GM19025 (cell line): ENCODE data around the gene TAC4.

Experiments
- ATAC-seq: cut with Tn5 transposase; IDR thresholded peaks from one replicate; pipeline ENCODE4 v1.9.1; 2021; ENCODE audit warnings: mild to moderate bottlenecking, low read depth, moderate library complexity; ENCODE audit not compliant: unreplicated experiment

The TAC4 gene

GRCh38 chr17:49848019-49848473 is at the start of gene TAC4:
TAC4 (minus strand) TSS chr17:49848069; CDS start chr17:49848017, 52 bp downstream.
- no peak for ATAC-seq

- no peak for ATAC-seq
Observed at GRCh38 chr17:49896860-49897259, 49.0 kb upstream of the TAC4 start.

- ATAC-seq, result no peak
Observed at GRCh38 chr17:49896222-49896621, 48.4 kb upstream of the TAC4 start.

- no peak for ATAC-seq
Observed at GRCh38 chr17:49895812-49896211, 47.9 kb upstream of the TAC4 start.

- ATAC-seq, result no peak
Observed at GRCh38 chr17:49894761-49895160, 46.9 kb upstream of the TAC4 start.

- ATAC-seq, result no peak
Observed at GRCh38 chr17:49891694-49892389, 44.0 kb upstream of the TAC4 start.

GRCh38 chr17:49891271-49891670 is 43.4 kb upstream of the TAC4 start:
- no peak for ATAC-seq

- no peak for ATAC-seq
Observed at GRCh38 chr17:49890852-49891251, 43.0 kb upstream of the TAC4 start.

GRCh38 chr17:49890077-49890821 is 42.4 kb upstream of the TAC4 start:
- no peak for ATAC-seq

GRCh38 chr17:49889500-49889899 is 41.6 kb upstream of the TAC4 start:
- ATAC-seq, result no peak

- no peak for ATAC-seq
Observed at GRCh38 chr17:49887744-49888360, 40.0 kb upstream of the TAC4 start.

- ATAC-seq, result no peak
Observed at GRCh38 chr17:49887086-49887743, 39.3 kb upstream of the TAC4 start.

- no peak for ATAC-seq
Observed at GRCh38 chr17:49886036-49886435, 38.2 kb upstream of the TAC4 start.

- ATAC-seq, result no peak
Observed at GRCh38 chr17:49882434-49882833, 34.6 kb upstream of the TAC4 start.

- ATAC-seq, result no peak
Observed at GRCh38 chr17:49881054-49881402, 33.2 kb upstream of the TAC4 start.

- ATAC-seq, result peak; percentile 72
Observed at GRCh38 chr17:49880291-49881053, 32.6 kb upstream of the TAC4 start.

GRCh38 chr17:49878931-49879904 is 31.3 kb upstream of the TAC4 start:
- ATAC-seq, result no peak

- no peak for ATAC-seq
Observed at GRCh38 chr17:49875685-49876084, 27.8 kb upstream of the TAC4 start.

- no peak for ATAC-seq
Observed at GRCh38 chr17:49874911-49875310, 27.0 kb upstream of the TAC4 start.
